AG09319 (cell line): ENCODE data around the gene NAPEPLD.

Experiments
- DNase-seq: peaks from one replicate; pipeline ENCODE4 v3.0.0-alpha.2; 2010; ENCODE audit warnings: low read depth; ENCODE audit errors: extremely low read depth
- TF ChIP-seq, protein P1 (sequence below): IDR thresholded peaks from 2 replicates; pipeline ENCODE4 v1.5.1; 2011; ENCODE audit warnings: low read depth, mild to moderate bottlenecking, inconsistent platforms, low read length, moderate library complexity

The NAPEPLD gene

DNA sequence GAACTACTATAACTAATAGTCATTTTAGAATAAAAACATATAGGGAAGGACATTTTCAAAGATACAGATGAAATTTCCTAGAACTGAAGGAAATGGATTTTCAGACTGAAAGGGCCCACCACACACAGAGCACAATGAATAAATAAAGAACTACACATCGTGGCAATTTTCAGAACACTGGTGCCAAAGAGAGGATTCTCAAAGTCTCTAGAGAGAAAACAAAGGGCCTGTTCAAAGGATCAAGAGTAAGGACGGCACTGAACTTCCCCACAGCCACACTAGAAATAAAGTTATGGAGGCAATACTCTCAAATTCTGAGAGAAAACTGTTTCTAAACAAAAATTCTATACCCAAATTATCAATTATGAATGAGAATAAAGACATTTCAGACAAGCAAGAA lies 21.9 kb downstream of the NAPEPLD start:
- TF ChIP-seq, protein P1, sequence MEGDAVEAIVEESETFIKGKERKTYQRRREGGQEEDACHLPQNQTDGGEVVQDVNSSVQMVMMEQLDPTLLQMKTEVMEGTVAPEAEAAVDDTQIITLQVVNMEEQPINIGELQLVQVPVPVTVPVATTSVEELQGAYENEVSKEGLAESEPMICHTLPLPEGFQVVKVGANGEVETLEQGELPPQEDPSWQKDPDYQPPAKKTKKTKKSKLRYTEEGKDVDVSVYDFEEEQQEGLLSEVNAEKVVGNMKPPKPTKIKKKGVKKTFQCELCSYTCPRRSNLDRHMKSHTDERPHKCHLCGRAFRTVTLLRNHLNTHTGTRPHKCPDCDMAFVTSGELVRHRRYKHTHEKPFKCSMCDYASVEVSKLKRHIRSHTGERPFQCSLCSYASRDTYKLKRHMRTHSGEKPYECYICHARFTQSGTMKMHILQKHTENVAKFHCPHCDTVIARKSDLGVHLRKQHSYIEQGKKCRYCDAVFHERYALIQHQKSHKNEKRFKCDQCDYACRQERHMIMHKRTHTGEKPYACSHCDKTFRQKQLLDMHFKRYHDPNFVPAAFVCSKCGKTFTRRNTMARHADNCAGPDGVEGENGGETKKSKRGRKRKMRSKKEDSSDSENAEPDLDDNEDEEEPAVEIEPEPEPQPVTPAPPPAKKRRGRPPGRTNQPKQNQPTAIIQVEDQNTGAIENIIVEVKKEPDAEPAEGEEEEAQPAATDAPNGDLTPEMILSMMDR, result no peak
- no peak for DNase-seq

DNA sequence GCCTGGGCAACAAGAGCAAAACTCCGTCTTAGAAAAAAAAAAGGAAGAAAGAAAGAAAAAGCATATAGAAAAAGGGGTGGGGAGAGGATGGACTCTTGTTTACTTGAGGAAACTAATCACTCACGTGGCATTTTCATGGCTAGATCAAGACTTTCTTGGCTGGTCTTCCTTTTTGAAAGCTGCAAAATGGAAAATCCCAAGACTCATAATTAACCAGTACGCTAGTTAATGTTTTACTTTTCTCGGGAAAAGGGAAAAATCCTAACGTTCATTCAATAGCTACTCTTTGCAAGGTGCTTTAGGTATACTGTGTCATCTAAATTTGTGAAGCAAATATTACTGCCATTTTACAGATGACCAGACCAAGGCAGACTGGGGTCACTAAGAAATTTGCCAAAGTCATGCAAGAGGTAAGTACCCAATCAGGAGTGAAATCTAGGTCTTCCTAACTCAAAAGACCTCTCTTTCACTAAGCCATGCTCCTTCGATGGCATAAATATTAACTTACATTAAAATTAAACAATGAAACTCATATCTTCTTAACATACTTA lies 24.4 kb downstream of the NAPEPLD start:
- TF ChIP-seq, protein P1, result no peak
- DNase-seq, result no peak

DNA sequence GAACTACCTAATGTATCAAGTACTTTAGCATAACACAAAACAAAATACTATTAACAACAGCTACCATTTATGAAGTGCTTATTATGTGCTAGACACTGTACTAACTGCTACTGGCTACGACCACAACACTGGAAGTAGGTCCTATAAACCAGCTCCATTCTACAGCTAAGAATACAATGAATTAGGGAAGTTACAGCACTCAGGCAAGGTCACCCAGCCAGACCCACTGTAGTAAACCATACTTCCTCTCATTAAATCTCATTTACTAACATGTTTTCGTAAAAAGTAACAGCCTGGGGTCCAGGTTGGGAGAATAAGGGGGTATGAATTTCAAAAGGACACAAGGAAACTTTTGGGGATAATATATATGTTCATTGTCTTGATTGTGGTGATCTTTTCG lies 25.4 kb downstream of the NAPEPLD start:
- TF ChIP-seq, protein P1, result no peak
- DNase-seq, result no peak

DNA sequence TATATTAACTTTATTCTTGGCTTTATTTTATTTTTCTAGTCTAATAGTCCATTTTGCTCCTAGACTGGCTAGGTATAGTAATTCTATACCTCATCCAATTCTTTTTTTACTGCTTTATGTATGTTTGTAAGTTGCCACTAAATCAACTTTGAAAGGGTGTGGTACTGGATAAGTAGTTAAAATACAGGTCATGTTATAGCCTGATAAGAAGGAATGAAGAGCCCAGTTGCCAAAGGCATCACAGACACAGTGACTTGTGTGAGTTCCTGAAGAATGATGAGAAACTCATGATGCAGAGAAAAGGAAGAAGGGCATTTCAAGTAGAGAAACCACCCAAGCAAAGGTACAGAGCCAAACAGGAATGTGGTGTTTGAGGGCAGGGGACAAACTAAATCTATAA lies 27.3 kb downstream of the NAPEPLD start:
- TF ChIP-seq, protein P1, result no peak

DNA sequence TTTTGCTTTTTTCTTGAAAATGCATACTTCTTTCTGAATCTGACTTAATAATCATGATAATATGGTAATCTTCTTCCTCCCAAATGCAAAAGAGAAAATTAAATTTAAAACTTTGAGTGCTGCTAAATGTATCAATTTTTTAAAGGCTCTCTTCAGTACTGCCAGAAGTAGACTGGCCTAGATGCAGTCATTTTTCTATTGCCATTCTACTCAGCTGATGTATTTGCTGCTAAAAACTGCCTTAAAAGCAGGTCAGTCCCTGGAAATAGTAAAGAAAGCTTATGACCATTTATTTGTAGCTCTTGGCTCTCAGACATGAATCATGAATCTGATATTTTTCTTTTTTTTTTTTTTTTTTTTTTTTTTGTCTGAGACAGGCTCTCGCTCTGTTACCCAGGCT lies 28.5 kb downstream of the NAPEPLD start:
- TF ChIP-seq, protein P1, result no peak
- DNase-seq, result no peak

More for the DNA sequence above, 27.3 kb downstream of the NAPEPLD start:
- DNase-seq, result no peak

DNA sequence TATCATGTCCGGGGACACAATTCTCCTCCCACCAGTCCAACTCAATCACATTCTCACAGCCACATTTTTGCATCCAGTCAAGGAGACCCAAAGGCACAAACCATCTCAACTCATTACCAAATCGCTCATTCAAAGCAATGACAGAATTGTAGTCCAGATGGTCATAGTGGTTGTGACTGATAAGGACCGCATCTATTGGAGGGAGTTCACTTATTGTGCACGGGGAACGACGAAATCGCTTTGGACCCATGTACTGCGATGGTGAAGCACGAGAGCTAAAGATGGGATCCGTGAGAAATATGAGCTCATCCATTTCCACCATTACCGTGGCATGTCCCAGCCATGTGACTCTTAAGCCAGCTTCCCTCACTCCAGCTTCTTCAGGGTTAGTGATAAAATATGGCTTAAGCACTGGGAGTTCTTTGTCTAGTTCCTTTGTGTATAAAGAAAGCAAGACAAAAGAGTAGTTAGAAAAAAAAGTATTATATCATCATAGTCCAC lies 29.1 kb downstream of the NAPEPLD start:
- TF ChIP-seq, protein P1, result no peak
- no peak for DNase-seq

DNA sequence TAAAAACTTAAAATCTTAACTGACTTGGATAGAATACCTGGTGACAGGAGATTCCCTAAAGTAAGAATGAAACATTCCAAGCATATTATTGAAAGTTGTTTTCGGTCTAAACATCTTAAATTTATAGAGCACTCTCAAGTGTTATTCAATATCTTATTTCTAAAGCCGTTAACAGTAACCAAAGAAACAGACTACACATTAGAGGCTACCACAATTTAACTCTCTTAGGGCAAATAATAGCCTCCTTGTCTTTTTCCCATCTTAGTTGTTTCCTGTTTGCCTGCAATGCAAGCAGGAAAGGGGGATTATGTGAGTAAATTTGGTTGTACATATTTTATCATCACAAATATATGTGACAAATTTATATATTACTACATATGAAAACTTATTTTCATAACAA lies 31.4 kb downstream of the NAPEPLD start:
- no peak for DNase-seq
- TF ChIP-seq, protein P1, result no peak
